HL-60/S4 (cell line): ENCODE measurements around the gene RTN4RL1.

ENCODE experiments used
- in situ Hi-C: fragments of 300-500 bp; cut with MboI; formaldehyde crosslinking; loops from 2 replicates; pipeline ENCODE4 v1.14.3; 2022; ENCODE audit warnings: low sequenced_read_pairs

Gene RTN4RL1

GRCh38 chr17:2048805-2049204, 23.7 kb upstream of the RTN4RL1 start:
- in situ Hi-C loops = loop anchor here (25.0 kb wide), 1 partner anchor 337 kb away; the partner anchor contains the start of genes TLCD2 and WDR81

GRCh38 chr17:2047590-2047989, 22.5 kb upstream of the RTN4RL1 start:
- in situ Hi-C loops = loop anchor here (25.0 kb wide), 1 partner anchor 335 kb away; the partner anchor contains the start of genes TLCD2 and WDR81

GRCh38 chr17:2044263-2044894, 19.2 kb upstream of the RTN4RL1 start:
- in situ Hi-C loops = loop anchor here (25.0 kb wide), 1 partner anchor 332 kb away; the partner anchor contains the start of genes TLCD2 and WDR81

GRCh38 chr17:2043785-2044184, 18.7 kb upstream of the RTN4RL1 start:
- in situ Hi-C loops = loop anchor here (25.0 kb wide), 1 partner anchor 331 kb away; the partner anchor contains the start of genes TLCD2 and WDR81

- in situ Hi-C loops = loop anchor here (25.0 kb wide), 1 partner anchor 331 kb away; the partner anchor contains the start of genes TLCD2 and WDR81
Observed at GRCh38 chr17:2042933-2043332, 17.8 kb upstream of the RTN4RL1 start.

GRCh38 chr17:2042390-2042847, 17.3 kb upstream of the RTN4RL1 start:
- in situ Hi-C loops = loop anchor here (25.0 kb wide), 1 partner anchor 330 kb away; the partner anchor contains the start of genes TLCD2 and WDR81

- in situ Hi-C loops = loop anchor here (25.0 kb wide), 1 partner anchor 329 kb away; the partner anchor contains the start of genes TLCD2 and WDR81
Observed at GRCh38 chr17:2041561-2042389, 16.6 kb upstream of the RTN4RL1 start, which contains the start of gene OVCA2. Gene OVCA2, plus strand, starts transcription at chr17:2042022. Its CDS starts 26 bp downstream, at chr17:2042048.

GRCh38 chr17:2040942-2041560, 15.9 kb upstream of the RTN4RL1 start:
- in situ Hi-C loops = loop anchor here (25.0 kb wide), 1 partner anchor 329 kb away; the partner anchor contains the start of genes TLCD2 and WDR81

GRCh38 chr17:2040219-2040827, 15.2 kb upstream of the RTN4RL1 start:
- in situ Hi-C loops = loop anchor here (25.0 kb wide), 1 partner anchor 328 kb away; the partner anchor contains the start of genes TLCD2 and WDR81

- in situ Hi-C loops = loop anchor here (10.0 to 25.0 kb wide), 2 partner anchors 152 to 325 kb away; partner anchors contain the start of genes TLCD2 and WDR81
Observed at GRCh38 chr17:2037155-2037554, 12.0 kb upstream of the RTN4RL1 start.

GRCh38 chr17:2035541-2036488, 10.7 kb upstream of the RTN4RL1 start:
- in situ Hi-C loops = loop anchor here (10.0 to 25.0 kb wide), 2 partner anchors 151 to 324 kb away; partner anchors contain the start of genes TLCD2 and WDR81

- in situ Hi-C loops = loop anchor here (10.0 to 25.0 kb wide), 2 partner anchors 150 to 323 kb away; partner anchors contain the start of genes TLCD2 and WDR81
Observed at GRCh38 chr17:2034806-2035540, 9.8 kb upstream of the RTN4RL1 start.

- in situ Hi-C loops = loop anchor here (10.0 to 25.0 kb wide), 2 partner anchors 149 to 322 kb away; partner anchors contain the start of genes TLCD2 and WDR81
Observed at GRCh38 chr17:2034157-2034556, 9.0 kb upstream of the RTN4RL1 start.

GRCh38 chr17:2033153-2033552, 8.0 kb upstream of the RTN4RL1 start:
- in situ Hi-C loops = loop anchor here (10.0 to 25.0 kb wide), 2 partner anchors 148 to 321 kb away; partner anchors contain the start of genes TLCD2 and WDR81

GRCh38 chr17:2030779-2031163, 5.6 kb upstream of the RTN4RL1 start:
- in situ Hi-C loops = loop anchor here (10.0 to 25.0 kb wide), 2 partner anchors 146 to 318 kb away; partner anchors contain the start of genes TLCD2 and WDR81

- in situ Hi-C loops = loop anchor here (10.0 to 25.0 kb wide), 2 partner anchors 145 to 318 kb away; partner anchors contain the start of genes TLCD2 and WDR81
Observed at GRCh38 chr17:2029911-2030778, 5.0 kb upstream of the RTN4RL1 start, which contains the start of gene DPH1. Gene DPH1, plus strand, starts transcription at chr17:2030153. Its CDS starts 17 bp downstream, at chr17:2030170.
